GM19099 (cell line): ENCODE measurements around the gene LRRC30.

ENCODE experiments used
- POLR2A ChIP-seq: IDR thresholded peaks from 3 replicates; pipeline ENCODE4 v1.6.1; 2011; ENCODE audit warnings: low read depth; ENCODE audit not compliant: insufficient read length; ENCODE audit errors: extremely low read depth

Gene LRRC30

DNA sequence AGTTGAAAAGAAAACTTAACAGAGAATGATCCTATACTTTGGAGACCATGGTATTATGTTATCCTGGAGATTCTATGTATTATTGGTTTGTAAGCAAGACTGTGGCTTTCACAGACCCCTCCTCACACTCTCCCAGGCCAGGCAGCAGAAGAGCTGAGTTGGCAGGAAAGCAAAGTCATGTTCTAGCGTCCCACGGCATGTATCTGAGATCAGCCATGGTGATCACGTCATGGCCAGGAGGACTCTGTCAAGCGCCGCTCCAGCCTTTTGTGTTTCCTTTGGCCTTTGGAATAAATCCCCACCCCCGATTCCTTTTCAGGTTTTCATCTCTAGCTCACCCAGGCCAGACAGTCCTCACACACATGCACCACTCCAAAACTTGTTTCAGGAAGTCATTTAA, 39.1 kb downstream of the LRRC30 start:
- TF ChIP-seq POLR2A, result no peak

DNA sequence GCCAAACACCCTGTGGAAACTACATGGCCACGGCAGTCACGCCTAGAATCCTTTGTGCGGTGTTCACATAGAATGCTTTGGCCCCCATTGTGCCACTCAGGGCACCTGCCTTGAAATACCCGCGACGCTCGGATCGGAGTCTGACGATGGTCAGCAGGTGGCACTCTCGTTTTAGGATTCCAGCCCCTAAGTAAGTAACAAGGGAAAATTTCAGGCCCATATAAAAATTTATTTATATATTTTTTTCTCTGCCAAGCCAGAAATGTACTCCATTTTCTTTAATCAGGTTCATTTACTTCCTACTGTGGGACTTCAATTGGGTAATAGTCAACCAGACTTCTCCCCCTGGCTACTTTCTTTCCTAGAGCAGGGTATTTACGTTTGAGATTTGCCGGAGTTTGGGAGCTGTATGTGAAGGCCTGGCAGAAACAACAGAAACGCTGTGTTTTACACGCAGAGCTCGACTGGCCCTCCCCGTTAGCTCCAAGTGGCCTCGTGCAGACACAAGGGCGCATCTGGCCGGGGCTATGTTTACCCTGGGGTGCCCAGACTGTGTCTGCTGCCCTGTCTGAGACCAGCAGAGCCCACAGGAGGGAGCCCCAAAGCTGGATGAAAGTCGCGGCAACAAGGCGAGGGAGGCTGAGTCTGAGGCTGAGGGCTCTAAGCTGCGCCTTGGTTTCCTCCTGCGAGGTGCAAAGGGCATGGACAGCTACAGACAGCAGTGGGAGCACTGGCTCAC, 41.6 kb downstream of the LRRC30 start:
- TF ChIP-seq POLR2A, result no peak

DNA sequence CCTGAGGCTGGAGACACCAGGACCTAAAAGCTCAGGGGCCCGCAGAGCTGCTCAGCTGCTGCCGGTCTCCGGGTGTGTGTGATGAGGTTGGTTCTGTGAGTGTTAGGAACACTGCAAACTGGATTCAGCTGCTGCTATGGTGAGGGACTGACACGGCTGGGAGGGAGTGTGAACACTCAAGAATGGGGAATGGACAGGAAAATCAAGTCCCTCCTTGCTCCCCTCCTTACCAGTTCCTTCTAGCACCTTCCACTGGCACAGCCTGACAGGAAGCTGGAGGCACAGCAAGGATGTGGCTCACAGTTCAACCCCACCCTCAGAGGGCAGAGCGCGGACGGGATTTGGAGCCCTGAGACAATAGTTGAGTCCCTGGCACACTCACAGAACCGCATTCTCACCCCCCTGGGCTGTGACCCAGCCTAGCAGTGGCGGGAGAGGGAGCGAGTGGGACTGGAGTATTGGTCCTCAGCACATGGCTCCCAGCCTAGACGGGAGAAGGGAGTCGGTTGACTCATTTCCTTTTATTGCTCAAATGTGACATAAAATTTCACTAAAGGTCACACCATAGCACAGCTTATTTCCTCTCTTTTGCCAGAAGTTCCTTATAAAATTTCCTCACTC, 42.5 kb downstream of the LRRC30 start:
- no peak for TF ChIP-seq POLR2A

DNA sequence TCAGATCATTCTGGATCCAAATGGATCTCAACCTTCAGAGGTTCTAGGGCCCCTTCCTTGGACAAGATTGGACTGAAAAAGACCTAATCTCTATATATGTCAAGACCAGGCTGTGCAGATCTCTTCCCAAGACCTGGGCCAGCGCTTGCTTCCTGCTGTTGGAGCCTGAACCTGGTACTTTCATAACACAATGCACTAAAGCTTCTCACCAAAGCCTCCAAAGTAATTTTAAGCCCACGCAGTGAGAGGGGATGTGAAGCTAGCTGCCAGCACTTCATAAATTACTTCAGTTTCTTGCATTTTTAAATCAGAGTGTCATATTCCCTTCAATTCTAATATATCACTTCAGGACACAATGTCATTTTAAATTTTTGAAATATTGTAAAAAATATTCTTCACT, 50.7 kb downstream of the LRRC30 start:
- TF ChIP-seq POLR2A, result no peak
